Heart left ventricle (tissue), 13 donors: ENCODE measurements around the gene KLRC2.

ENCODE experiments used
- CTCF ChIP-seq, 12 donors: fragments of 200-600 bp; sonication (generic) in 4 of 12; IDR thresholded peaks; one replicate each; pipeline versions ENCODE4 v1.5.0 to v1.8.0; 2018 to 2022; ENCODE audit warnings: antibody characterized with exemption in 12 of 12, mild to moderate bottlenecking in 5 of 12
- POLR2A ChIP-seq, 2 donors: fragments of 450-650 bp; IDR thresholded peaks; one replicate each; pipeline ENCODE4 v1.6.1; 2017; ENCODE audit warnings: antibody characterized with exemption in 2 of 2, mild to moderate bottlenecking in 2 of 2, moderate library complexity in 2 of 2
- donor health status: ischemic (EF 13 %, LVEDD 7.1; RV severe dilation, severe dysfunction).
- donor health status: DM: no; HTN: yes; CAD: no.
- donor health status: DM: no; HTN: no; CAD: no.
- donor health status: ischemic (EF 25% LVEDD 6.9; RV normal size, moderate dysfunction).
- donor health status: ischemic (EF 25% LVEDD 5.7; RV mildly dilated, moderate dysfunction).
- donor health status: ischemic (EF 35%, LVEDD 5.7; RV mildly dilated, moderate dysfunction).
- donor health status: nonischemic (EF 11% LVEDD 7.7; RV severe dilation, severe dysfunction).
- donor health status: DM: yes; HTN: yes; CAD: no.
- donor health status: PGD.
- donor health status: ischemic (EF 29% LVEDD 5.4; RV normal size, mild dysfunction).
- donor health status: nonischemic (EF 23%, LVEDD 6.1; RV moderate dilation, normal function).

- no peak for TF ChIP-seq CTCF (IDR thresholded peaks at IDR 0.05)
- TF ChIP-seq POLR2A (IDR thresholded peaks at IDR 0.05): no peak
Measured at GRCh38 chr12:10395390-10395998, 40.3 kb downstream of the KLRC2 start.
